ENCODE measurements around the gene MUSTN1.

DNA sequence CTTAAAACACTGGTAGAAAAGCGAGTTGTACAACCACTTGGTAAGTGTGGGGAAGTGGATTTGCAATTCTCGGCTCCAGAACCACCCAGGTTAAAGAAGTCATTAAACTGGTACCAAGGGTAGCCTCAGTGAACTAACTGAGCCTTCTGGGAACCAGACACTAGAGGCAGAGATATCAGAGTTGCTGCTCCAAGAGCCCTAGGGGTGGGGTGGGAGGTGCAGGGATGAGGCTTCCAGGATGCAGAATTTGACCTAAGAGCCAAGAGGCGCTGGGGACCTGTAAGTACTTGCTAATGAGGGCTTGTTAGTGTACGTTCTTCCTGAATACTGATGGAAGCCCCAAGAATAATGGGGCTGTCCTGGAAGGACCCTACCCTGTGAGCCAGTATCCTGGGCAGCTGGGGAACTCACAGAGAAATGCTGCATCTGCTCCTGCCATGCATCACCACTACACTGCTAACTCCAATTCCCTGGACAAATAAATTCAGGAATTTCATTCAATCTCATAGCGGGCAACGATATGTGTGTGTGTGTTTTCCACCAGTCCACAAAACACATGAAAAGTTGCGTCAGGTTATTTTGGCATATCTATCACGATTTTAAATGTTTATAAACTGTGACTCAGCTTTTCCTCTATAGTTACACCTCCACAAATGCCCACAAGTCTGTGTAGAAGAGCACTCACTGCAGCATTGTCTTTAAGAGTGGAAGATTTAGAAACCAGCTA is 38.8 kb upstream of the MUSTN1 start:
- TF ChIP-seq POLR2AphosphoS5 (IDR thresholded peaks at IDR 0.05; ENCODE audit: insufficient read depth in 1 of 2, low read depth in 1 of 2): no peak
- TF ChIP-seq, protein P1, sequence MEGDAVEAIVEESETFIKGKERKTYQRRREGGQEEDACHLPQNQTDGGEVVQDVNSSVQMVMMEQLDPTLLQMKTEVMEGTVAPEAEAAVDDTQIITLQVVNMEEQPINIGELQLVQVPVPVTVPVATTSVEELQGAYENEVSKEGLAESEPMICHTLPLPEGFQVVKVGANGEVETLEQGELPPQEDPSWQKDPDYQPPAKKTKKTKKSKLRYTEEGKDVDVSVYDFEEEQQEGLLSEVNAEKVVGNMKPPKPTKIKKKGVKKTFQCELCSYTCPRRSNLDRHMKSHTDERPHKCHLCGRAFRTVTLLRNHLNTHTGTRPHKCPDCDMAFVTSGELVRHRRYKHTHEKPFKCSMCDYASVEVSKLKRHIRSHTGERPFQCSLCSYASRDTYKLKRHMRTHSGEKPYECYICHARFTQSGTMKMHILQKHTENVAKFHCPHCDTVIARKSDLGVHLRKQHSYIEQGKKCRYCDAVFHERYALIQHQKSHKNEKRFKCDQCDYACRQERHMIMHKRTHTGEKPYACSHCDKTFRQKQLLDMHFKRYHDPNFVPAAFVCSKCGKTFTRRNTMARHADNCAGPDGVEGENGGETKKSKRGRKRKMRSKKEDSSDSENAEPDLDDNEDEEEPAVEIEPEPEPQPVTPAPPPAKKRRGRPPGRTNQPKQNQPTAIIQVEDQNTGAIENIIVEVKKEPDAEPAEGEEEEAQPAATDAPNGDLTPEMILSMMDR (IDR thresholded peaks at IDR 0.05): no peak
